HepG2 (cell line): ENCODE results near the gene RABGGTA. TPM values are rescaled to one million over a fixed set of nuclear protein-coding genes. Genes with fewer than 3 reads are reported as not detected.
A peak's percentile ranks its signal among the peaks of the same experiment; 100 is the strongest.

Source experiments
- CCAR2 ChIP-seq: fragments of 200-400 bp; formaldehyde crosslinking; optimal IDR thresholded peaks from 2 replicates; pipeline ENCODE3; 2018; ENCODE audit warnings: low read depth, mild to moderate bottlenecking, low read length, moderate library complexity
- CEBPZ ChIP-seq: IDR thresholded peaks from 2 replicates; pipeline ENCODE4 v1.6.1; 2012; ENCODE audit warnings: low read length, improper control_type of control experiment
- GATAD1 ChIP-seq: IDR thresholded peaks from 2 replicates; pipeline ENCODE4 v1.6.1; 2016; ENCODE audit warnings: missing genetic modification reagents, missing compliant biosample characterization
- PLSCR1 ChIP-seq: sonication (generic); formaldehyde crosslinking; IDR thresholded peaks from 2 replicates; pipeline ENCODE4 v1.5.0; 2020; ENCODE audit warnings: missing genetic modification reagents, mild to moderate bottlenecking, borderline replicate concordance
- RARA ChIP-seq: IDR thresholded peaks from 2 replicates; pipeline ENCODE4 v1.6.1; 2016; ENCODE audit warnings: missing genetic modification reagents, missing compliant biosample characterization
- RFX3 ChIP-seq: IDR thresholded peaks from 2 replicates; pipeline ENCODE4 v1.6.1; 2016; ENCODE audit warnings: missing biosample characterization, missing genetic modification reagents
- RFX5 ChIP-seq: IDR thresholded peaks from 2 replicates; pipeline ENCODE4 v1.6.1; 2011; ENCODE audit warnings: low read depth, low read length, improper control_type of control experiment
- RXRB ChIP-seq: IDR thresholded peaks from 2 replicates; pipeline ENCODE4 v1.6.1; 2016; ENCODE audit warnings: borderline replicate concordance, missing genetic modification reagents, missing compliant biosample characterization
- SATB2 ChIP-seq: sonication (generic); formaldehyde crosslinking; IDR thresholded peaks from 2 replicates; pipeline ENCODE4 v1.5.0; 2020; ENCODE audit warnings: missing genetic modification reagents
- SP1 ChIP-seq, 2 experiments: fragments of 450-650 bp in 1 of 2; sonication (generic) in 1 of 2; formaldehyde crosslinking in 1 of 2; IDR thresholded peaks; 2 replicates each; pipeline versions ENCODE4 v1.4.0 to v1.6.1; 2016 to 2020; ENCODE audit warnings: missing genetic modification reagents in 1 of 2
- TBX3 ChIP-seq: fragments of 450-650 bp; IDR thresholded peaks from 2 replicates; pipeline ENCODE4 v1.6.1; 2017; ENCODE audit warnings: antibody characterized with exemption, mild to moderate bottlenecking, inconsistent platforms, borderline replicate concordance
- THYN1 ChIP-seq: sonication (generic); formaldehyde crosslinking; IDR thresholded peaks from 2 replicates; pipeline ENCODE4 v1.8.1; 2023; ENCODE audit warnings: low read depth, mild to moderate bottlenecking, moderate library complexity, missing genetic modification reagents, borderline replicate concordance
- UBTF ChIP-seq: sonication (generic); formaldehyde crosslinking; IDR thresholded peaks from 2 replicates; pipeline ENCODE4 v1.4.0; 2020; ENCODE audit warnings: mild to moderate bottlenecking, missing genetic modification reagents
- WIZ ChIP-seq: sonication (generic); formaldehyde crosslinking; IDR thresholded peaks from 2 replicates; pipeline ENCODE4 v1.5.1; 2020; ENCODE audit warnings: mild to moderate bottlenecking, missing genetic modification reagents
- ZC3H13 ChIP-seq: sonication (generic); formaldehyde crosslinking; IDR thresholded peaks from 2 replicates; pipeline ENCODE4 v1.8.1; 2023; ENCODE audit warnings: mild to moderate bottlenecking, missing genetic modification reagents, moderate library complexity
- ZC3H4 ChIP-seq: sonication (generic); formaldehyde crosslinking; IDR thresholded peaks from 2 replicates; pipeline ENCODE4 v1.4.0; 2020; ENCODE audit warnings: missing genetic modification reagents, borderline replicate concordance
- ZFP90 ChIP-seq: sonication (generic); formaldehyde crosslinking; IDR thresholded peaks from 2 replicates; pipeline ENCODE4 v1.8.0; 2022; ENCODE audit warnings: missing genetic modification reagents, mild to moderate bottlenecking, inconsistent platforms, borderline replicate concordance
- ZNF138 ChIP-seq: sonication (generic); formaldehyde crosslinking; IDR thresholded peaks from 2 replicates; pipeline ENCODE4 v1.5.0; 2020; ENCODE audit warnings: mild to moderate bottlenecking, low read depth, missing genetic modification reagents
- ZNF20 ChIP-seq: sonication (generic); formaldehyde crosslinking; IDR thresholded peaks from 2 replicates; pipeline ENCODE4 v1.4.0; 2020; ENCODE audit warnings: mild to moderate bottlenecking, moderate library complexity, missing genetic modification reagents
- ZNF251 ChIP-seq: sonication (generic); formaldehyde crosslinking; IDR thresholded peaks from 2 replicates; pipeline ENCODE4 v1.9.0; 2021; ENCODE audit warnings: mild to moderate bottlenecking, missing genetic modification reagents
- ZNF30 ChIP-seq: sonication (generic); formaldehyde crosslinking; IDR thresholded peaks from 2 replicates; pipeline ENCODE4 v1.5.0; 2020; ENCODE audit warnings: mild to moderate bottlenecking, missing genetic modification reagents
- ZNF598 ChIP-seq: sonication (generic); formaldehyde crosslinking; IDR thresholded peaks from 2 replicates; pipeline ENCODE4 v1.5.1; 2020; ENCODE audit warnings: mild to moderate bottlenecking, missing genetic modification reagents, borderline replicate concordance
- polyA plus RNA-seq, 8 experiments: library from polyadenylated mRNA; depleted of rRNA in 3 of 8; stranded (reverse) in 7 of 8; unstranded in 1 of 8; fragments of >200 nt; fragmentation: Illumina TruSeq in 4 of 8; extraction: Trizol in 4 of 8; gene quantifications; 2 replicates each; pipeline versions ENCODE4 v1.2.1 to v1.2.3, GENCODE V29; 2011 to 2016; ENCODE audit warnings: low read depth in 4 of 8, missing spikeins in 1 of 8, mixed read lengths in 1 of 8; ENCODE audit not compliant: insufficient read depth in 1 of 8
- total RNA-seq, 5 experiments: library from RNA; depleted of rRNA; stranded (reverse); fragments of >200 nt; fragmentation: Illumina TruSeq; extraction: Trizol; gene quantifications; 2 replicates each; pipeline ENCODE4 v1.2.3, GENCODE V29; 2016; ENCODE audit warnings: low read depth in 1 of 5
- TF ChIP-seq, protein P1 (sequence below): sonication (generic); formaldehyde crosslinking; IDR thresholded peaks from 2 replicates; pipeline ENCODE4 v1.5.0; 2020; ENCODE audit warnings: missing genetic modification reagents

RABGGTA gene
- total and polyA plus RNA-seq, 2 of the 13 experiments (the other 11 are each of a cell fraction or from before 2014, with no cell fraction given), result 57.9 to 90.8 TPM

- TF ChIP-seq, protein P1, sequence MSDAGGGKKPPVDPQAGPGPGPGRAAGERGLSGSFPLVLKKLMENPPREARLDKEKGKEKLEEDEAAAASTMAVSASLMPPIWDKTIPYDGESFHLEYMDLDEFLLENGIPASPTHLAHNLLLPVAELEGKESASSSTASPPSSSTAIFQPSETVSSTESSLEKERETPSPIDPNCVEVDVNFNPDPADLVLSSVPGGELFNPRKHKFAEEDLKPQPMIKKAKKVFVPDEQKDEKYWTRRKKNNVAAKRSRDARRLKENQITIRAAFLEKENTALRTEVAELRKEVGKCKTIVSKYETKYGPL (CRISPR knock-in tag), result peak; percentile 90; the same call in 1 of the 2 replicates
- TF ChIP-seq ZFP90 (CRISPR knock-in tag) (peak; percentile 94), RFX5 (no peak), RXRB (CRISPR knock-in tag) (peak; percentile 85), WIZ (CRISPR knock-in tag) (peak; percentile 85), RARA (CRISPR knock-in tag) (peak; percentile 77), SATB2 (CRISPR knock-in tag) (peak; percentile 99), RFX3 (CRISPR knock-in tag) (0 out of 2 replicates have a peak, but pooled peaks have one; percentile 17), UBTF (CRISPR knock-in tag) (peak; percentile 97), ZNF598 (CRISPR knock-in tag) (peak; percentile 85), ZNF251 (CRISPR knock-in tag) (peak; percentile 96), ZNF30 (CRISPR knock-in tag) (no peak), PLSCR1 (CRISPR knock-in tag) (no peak), THYN1 (CRISPR knock-in tag) (no peak), ZC3H13 (CRISPR knock-in tag) (no peak), GATAD1 (CRISPR knock-in tag) (peak; percentile 81), CEBPZ (no peak), ZNF138 (CRISPR knock-in tag) (peak; percentile 93; the same call in 1 of the 2 replicates), TBX3 (no peak; the same call in 1 of the 2 replicates), CCAR2 (no peak), ZC3H4 (CRISPR knock-in tag) (peak; percentile 79; the same call in 1 of the 2 replicates), ZNF20 (CRISPR knock-in tag) (no peak; the same call in 1 of the 2 replicates), SP1 (IDR thresholded peaks at IDR 0.05) (no peak), SP1 (CRISPR knock-in tag; IDR thresholded peaks at IDR 0.05) (no peak; the same call in 1 of the 2 replicates)
Observed at GRCh38 chr14:24315807-24316596, 44.6 kb upstream of the RABGGTA start (continued).
